ENCODE results near the gene DNAH10. TPM values are rescaled to one million over a fixed set of nuclear protein-coding genes. Genes with fewer than 3 reads are reported as not detected.
"Not testable (repeated sequence)": the region's sequence is repeated elsewhere in the genome, so short reads cannot be mapped to it uniquely, and the experiment has no call there.

Gene DNAH10
- total RNA-seq, 2 donors from 2014 or later = 0.15 to 0.39 TPM

- intact Hi-C loops (cut with DNase I, micrococcal nuclease) = no loop called here
- ATAC-seq = no peak
- DNase-seq = no peak
Observed at GRCh38 chr12:123936956-123937706, 175.0 kb downstream of the DNAH10 start.

GRCh38 chr12:123937707-123938591 is 175.8 kb downstream of the DNAH10 start:
- intact Hi-C loops (cut with DNase I, micrococcal nuclease) = no loop called here
- DNase-seq = no peak

GRCh38 chr12:123938679-123939480 is 176.8 kb downstream of the DNAH10 start:
- intact Hi-C loops (cut with DNase I, micrococcal nuclease) = no loop called here
- DNase-seq (no peak), ATAC-seq (no peak)

More at GRCh38 chr12:123937707-123938591, 175.8 kb downstream of the DNAH10 start:
- ATAC-seq = no peak

- DNase-seq = no peak
- intact Hi-C loops (cut with DNase I, micrococcal nuclease) = no loop called here
- no peak for ATAC-seq
Observed at GRCh38 chr12:123939716-123940626, 177.9 kb downstream of the DNAH10 start.

GRCh38 chr12:123940627-123940966 is 178.5 kb downstream of the DNAH10 start:
- no peak for ATAC-seq
- intact Hi-C loops (cut with DNase I, micrococcal nuclease) = no loop called here
- DNase-seq = no peak

GRCh38 chr12:123941000-123941399 is 178.9 kb downstream of the DNAH10 start:
- DNase-seq = no peak
- intact Hi-C loops (cut with DNase I, micrococcal nuclease) = no loop called here

GRCh38 chr12:123941624-123942237 is 179.6 kb downstream of the DNAH10 start:
- no peak for DNase-seq
- no peak for ATAC-seq
- intact Hi-C loops (cut with DNase I, micrococcal nuclease) = no loop called here

More at GRCh38 chr12:123941000-123941399, 178.9 kb downstream of the DNAH10 start:
- ATAC-seq = no peak

GRCh38 chr12:123942238-123942653 is 180.1 kb downstream of the DNAH10 start:
- intact Hi-C loops (cut with DNase I, micrococcal nuclease) = no loop called here
- ATAC-seq (no peak), DNase-seq (no peak)

- DNase-seq = no peak
- intact Hi-C loops (cut with DNase I, micrococcal nuclease) = no loop called here
- no peak for ATAC-seq
Observed at GRCh38 chr12:123942911-123943648, 181.0 kb downstream of the DNAH10 start.

GRCh38 chr12:123943816-123944215 is 181.7 kb downstream of the DNAH10 start:
- DNase-seq (no peak), ATAC-seq (no peak)
- intact Hi-C loops (cut with DNase I, micrococcal nuclease) = no loop called here

- ATAC-seq = no peak
- intact Hi-C loops (cut with DNase I, micrococcal nuclease) = no loop called here
Observed at GRCh38 chr12:123944696-123945095, 182.6 kb downstream of the DNAH10 start.

GRCh38 chr12:123945287-123946151 is 183.4 kb downstream of the DNAH10 start:
- ATAC-seq (no peak), DNase-seq (no peak)
- intact Hi-C loops (cut with DNase I, micrococcal nuclease) = no loop called here

More at GRCh38 chr12:123944696-123945095, 182.6 kb downstream of the DNAH10 start:
- no peak for DNase-seq

GRCh38 chr12:123946152-123946515 is 184.0 kb downstream of the DNAH10 start:
- intact Hi-C loops (cut with DNase I, micrococcal nuclease) = no loop called here
- DNase-seq (no peak), ATAC-seq (no peak)

- ATAC-seq; DNase-seq; intact Hi-C loops (cut with DNase I, micrococcal nuclease): not testable (repeated sequence)
Observed at GRCh38 chr12:123946516-123947505, 184.7 kb downstream of the DNAH10 start.

- ATAC-seq; intact Hi-C loops (cut with DNase I, micrococcal nuclease); DNase-seq: not testable (repeated sequence)
Observed at GRCh38 chr12:123947531-123947930, 185.4 kb downstream of the DNAH10 start.

Measured in left colon (tissue), 2 donors.